Daoy (cell line): Measurements from ENCODE around the gene ZMYM1. TPM values are rescaled to one million over a fixed set of nuclear protein-coding genes. Genes with fewer than 3 reads are reported as not detected.
"Not testable (repeated sequence)": the region's sequence is repeated elsewhere in the genome, so short reads cannot be mapped to it uniquely, and the experiment has no call there.

Source experiments
- DNase-seq: peaks from one replicate; pipeline ENCODE4 v3.0.0-alpha.2; 2015; ENCODE audit warnings: low read depth
- total RNA-seq: library from RNA; depleted of rRNA; stranded (reverse); fragments of >200 nt; shearing (Covaris generic); gene quantifications from 2 replicates; pipeline ENCODE4 v1.2.3, GENCODE V29; 2014; rRNA removed

The ZMYM1 gene
- total RNA-seq = 16.3 and 22.4 TPM in 2 replicates

DNA sequence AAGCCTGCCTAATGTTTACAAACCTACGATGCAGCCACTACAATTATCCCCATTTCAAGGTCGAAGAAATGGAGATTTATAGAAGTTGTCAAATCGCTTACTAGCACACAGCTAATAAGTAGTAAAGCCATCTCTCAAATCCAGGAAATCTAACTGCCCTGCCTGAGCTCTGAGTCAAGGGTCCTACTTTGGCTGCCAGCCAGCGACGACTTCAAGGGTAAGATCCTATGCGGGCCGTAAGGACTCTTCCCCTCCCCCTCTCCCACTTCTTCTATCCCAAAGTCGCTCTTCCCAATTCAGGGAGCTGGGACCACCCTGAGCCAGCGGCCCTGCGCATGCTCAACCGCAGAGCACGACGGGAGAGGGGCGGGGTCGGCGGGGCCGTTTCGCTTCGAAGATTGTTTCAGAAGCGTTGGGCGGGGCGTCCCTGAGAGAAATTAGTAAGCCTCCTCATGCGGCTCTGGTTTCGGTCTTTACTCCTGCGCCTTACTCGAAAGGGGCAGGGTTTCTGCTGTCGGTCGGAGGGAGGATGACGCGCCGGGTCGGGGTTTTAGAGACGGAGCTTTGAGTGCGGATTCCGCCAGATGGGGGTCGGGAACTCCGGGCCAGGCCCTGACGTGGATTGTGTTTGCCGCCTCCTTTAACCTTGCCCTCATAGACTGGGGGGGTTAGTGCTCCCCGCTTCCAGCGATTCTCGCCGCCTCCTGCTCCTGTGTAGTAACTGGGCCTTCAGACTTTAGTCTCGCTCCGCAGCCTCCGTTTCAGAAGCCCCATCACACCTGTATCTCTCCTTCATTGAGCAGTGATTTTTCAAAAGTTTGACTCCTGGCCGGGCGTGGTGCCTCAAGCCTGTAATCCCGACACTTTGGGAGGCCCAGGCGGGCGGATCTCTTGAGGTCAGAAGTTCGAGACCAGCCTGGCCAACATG is at the start of gene ZMYM1:
TSS of gene ZMYM1 (plus strand) at position 383 of the 928 bp plus-strand sequence. CDS start 14,603 bp downstream, outside the sequence.
- peak; percentile 92 for DNase-seq

GRCh38 chr1:35029761-35030160 is 49.4 kb upstream of the ZMYM1 start:
- DNase-seq = no peak

DNA sequence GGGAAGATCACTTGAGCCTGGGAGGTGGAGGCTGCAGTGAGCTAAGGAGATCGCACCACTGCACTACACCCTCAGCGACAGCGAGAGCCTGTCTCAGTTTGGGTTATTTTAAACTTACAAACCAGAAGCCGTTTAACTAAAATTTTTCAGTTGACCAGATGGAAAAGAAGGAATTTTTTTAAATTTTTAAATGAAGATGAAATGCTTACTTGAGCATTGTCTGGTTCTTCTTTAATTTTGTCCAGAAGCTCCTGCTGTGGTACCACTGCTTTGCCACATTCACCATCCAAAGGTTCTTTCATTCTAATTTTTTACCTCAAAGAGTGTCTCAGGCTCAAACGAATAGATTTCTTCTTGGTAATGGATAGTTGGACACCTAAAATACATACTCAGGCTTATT is 48.8 kb upstream of the ZMYM1 start:
- DNase-seq = no peak

DNA sequence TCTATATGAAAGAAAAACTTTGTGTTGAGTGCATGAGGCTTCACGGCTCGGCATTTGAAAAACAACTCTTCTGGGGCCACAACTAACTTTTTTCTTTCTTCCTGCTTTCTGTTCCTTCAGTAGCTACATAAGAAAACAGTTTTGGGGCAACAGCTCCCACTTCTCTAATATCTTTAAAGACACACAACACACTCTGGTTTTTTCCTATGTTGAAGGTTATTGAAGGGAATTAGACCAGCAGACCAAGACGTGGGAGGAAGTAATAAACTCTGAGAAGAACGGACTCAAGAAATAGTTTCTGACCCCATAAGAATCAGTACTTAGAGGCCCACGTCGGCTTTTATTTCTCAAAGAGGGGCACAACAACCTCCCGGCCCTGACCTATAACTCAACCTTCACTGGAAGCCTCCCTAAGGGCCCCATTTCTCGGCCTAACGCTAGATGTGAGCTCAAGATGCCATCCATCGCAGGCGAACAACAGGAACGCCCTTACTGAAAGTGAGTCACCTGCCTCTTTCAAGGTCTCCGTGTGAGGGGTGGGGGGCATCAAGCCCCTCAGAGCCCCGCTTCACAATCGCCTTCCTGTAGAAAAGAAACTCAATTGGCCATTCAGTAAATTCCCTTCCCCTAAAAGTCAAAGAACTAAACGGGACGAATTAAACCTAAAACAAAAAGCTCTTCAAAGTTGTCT is 48.3 kb upstream of the ZMYM1 start:
- DNase-seq = peak; percentile 63

- no peak for DNase-seq
Observed at GRCh38 chr1:35032384-35032739, 46.8 kb upstream of the ZMYM1 start.

GRCh38 chr1:35033346-35033745 is 45.8 kb upstream of the ZMYM1 start:
- no peak for DNase-seq

DNA sequence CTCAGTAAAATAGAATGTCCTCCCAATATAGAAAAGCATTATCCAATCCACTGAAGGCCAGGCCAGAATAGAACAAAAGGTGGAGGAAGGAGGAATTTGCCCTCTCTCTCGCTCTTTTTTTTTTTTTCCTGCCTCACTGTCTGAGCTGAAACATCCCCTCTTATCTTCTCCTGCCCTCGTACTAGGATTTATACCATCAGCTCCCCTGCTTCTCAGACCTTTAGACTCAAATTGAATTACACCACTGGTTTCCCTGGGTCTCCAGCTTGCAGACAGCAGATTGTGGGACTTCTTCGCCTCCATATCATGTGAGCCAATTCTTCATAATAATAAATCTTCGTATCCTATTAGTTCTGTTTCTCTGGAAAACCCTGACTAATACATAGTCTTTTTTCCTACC is 42.6 kb upstream of the ZMYM1 start:
- DNase-seq = no peak

- no peak for DNase-seq
Observed at GRCh38 chr1:35037206-35037605, 42.0 kb upstream of the ZMYM1 start.

DNA sequence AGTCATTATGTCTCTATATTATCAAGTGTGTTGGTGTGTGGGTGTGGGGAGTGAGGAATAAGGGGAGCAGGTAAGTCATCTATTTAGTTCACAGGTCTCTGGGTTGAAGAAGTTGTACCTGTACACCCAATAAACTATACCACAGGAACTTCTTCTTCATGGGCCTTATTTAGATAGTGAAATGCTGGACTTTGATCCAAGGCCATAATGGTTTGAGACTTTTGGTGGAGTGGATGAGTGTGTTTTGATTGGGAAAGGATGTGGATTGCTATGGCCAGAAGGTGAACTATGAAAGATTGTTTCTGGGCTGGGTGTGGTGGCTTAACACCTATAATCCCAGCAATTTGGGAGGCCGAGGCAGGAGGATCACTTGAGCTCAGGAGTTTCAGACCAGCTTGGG is 40.5 kb upstream of the ZMYM1 start:
- DNase-seq = no peak

DNA sequence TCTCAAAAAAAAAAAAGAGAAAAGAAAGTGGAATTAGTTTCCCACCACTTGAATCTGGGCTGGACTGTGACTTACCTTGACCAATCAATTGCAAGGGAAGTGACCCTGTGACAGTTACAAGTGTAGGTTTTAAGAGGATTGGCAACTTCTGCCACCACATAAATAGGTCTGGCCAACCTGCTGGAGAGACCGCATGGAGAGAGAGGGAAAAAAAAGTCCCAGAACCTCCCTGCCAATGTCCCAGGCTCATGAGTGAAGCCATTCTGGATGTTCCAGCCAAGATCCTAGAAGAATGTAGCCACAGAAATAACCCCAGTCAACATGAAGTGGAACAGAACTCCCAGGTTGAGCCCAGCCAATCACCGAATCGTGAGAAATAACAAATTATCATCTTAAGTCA is 35.7 kb upstream of the ZMYM1 start:
- no peak for DNase-seq

GRCh38 chr1:35044431-35044830 is 34.8 kb upstream of the ZMYM1 start:
- DNase-seq = no peak

- no peak for DNase-seq
Observed at GRCh38 chr1:35046730-35047129, 32.5 kb upstream of the ZMYM1 start.

GRCh38 chr1:35047188-35047858 is 31.9 kb upstream of the ZMYM1 start:
- peak; percentile 87 for DNase-seq

DNA sequence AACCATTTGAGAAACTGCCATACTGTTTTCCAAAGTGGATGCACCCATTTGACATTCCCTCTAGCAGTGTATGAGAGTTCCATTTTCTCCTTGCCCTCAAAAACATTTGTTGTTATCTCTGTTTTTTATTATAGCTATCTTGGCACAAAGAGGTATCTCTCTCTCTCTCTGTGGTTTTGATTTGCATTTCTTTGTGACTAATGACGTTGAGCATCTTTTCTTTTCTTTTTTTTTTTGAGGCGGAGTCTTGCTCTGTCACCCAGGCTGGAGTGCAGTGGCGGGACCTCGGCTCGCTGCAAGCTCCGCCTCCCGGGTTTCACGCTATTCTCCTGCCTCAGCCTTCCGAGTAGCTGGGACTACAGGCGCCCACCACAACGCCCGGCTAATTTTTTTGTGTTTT is 30.1 kb upstream of the ZMYM1 start:
- DNase-seq = no peak

DNA sequence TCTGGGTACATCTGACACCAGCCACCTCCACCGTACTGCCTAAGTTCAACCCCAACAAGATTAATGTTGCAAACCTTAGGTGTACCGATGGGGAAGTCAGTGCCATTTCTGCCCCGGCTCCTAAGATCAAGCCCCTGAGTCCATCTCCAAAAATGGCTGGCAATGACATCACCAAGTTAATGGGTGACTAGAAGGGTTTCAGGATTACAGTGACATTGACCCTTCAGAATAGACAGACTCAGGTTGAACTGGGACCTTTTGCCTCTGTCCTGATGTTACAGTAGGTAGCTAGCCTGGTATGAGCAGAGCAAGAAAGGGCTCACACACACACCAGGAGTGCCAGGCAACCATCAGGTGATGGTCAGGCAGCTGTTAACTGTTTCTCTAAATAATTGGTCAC is 25.8 kb upstream of the ZMYM1 start:
- DNase-seq = no peak

- DNase-seq = not testable (repeated sequence)
Observed at GRCh38 chr1:35054282-35054681, 24.9 kb upstream of the ZMYM1 start.

GRCh38 chr1:35058321-35058720 is 20.9 kb upstream of the ZMYM1 start:
- not testable (repeated sequence) for DNase-seq

- DNase-seq = no peak
Observed at GRCh38 chr1:35058988-35059387, 20.2 kb upstream of the ZMYM1 start.

DNA sequence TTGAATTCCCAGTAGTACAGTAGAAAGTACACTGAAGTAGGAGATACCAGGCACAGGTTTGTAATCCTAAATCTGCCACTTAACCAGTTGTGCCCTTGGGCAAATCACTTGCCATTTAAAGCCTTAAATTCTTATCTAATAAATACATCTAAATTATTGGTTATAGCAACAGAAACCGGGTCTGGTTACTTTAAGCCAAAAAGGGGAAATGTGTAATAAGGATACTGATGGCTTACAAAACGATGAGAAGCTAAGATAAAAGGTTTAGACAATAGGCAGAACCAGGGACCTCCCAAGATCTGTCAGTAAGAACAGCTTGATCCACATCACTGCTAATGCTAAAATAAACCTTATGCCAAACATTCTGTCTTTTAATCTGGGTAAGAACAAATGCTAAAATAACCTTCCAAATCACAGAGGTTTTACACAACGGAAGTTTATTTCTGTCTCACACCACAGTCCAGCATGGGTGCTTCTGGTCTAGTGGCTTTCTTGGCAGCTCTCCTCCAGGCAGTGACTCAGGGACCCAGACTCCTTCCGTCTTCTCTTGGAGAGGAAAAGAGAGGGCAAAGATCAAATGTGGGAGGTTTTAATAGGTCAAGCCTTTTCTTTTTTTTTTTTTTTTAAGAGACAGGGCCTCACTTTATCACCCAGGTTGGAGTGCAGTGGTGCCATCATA is 16.5 kb upstream of the ZMYM1 start:
- DNase-seq = peak; percentile 45

- no peak for DNase-seq
Observed at GRCh38 chr1:35064265-35064664, 14.9 kb upstream of the ZMYM1 start.

DNA sequence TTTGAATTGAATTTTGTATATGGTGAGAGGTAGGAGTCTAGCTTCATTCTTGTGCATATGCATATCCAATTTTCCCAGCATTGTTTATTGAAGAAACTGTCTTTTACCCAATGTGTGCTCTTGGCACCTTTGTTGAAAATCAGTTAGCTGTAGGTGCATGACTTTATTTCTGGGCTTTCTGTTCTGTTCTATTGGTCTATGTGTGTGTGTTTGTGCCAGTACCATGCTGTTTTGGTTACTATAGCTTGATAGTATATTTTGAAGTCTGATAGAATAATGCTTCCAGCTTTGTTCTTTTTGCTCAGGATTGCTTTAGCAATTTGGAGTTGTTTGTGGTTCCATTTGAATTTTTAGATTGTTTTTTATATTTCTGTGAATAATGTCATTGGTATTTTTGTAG is 9.4 kb upstream of the ZMYM1 start:
- no peak for DNase-seq

DNA sequence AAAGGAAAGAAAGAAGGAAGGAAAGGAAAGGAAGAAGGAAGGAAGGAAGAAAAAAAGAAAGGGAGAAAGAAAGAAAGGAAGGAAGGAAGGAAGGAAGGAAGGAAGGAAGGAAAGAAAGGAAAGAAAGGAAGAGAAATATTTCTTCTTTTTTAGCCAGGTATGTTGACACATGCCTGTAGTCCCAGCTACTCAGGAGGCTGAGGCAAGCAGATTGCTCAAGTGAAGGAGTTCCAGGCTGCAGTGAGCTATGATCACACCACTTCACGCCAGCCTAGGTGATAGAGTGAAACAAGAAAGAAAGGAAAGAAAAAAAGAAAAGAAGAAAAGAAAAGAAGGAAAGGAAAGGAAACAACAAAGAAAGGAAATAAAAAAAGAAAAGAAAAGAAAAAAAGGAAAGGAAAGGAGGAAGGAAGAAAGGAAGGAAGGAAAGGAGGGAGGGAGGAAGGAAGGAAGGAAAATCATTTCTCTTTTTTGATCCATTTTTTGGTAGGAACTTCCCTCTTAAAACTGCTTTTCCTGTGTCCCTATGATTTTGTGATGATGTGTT is 5.8 kb upstream of the ZMYM1 start:
- no peak for DNase-seq
